GM23248 (cell line): ENCODE results near the gene TENM4. TPM values are rescaled to one million over a fixed set of nuclear protein-coding genes. Genes with fewer than 3 reads are reported as not detected.

Experiments
- DNase-seq: peaks from one replicate; pipeline ENCODE4 v3.0.0-alpha.2; 2015
- H2AFZ ChIP-seq: fragments of 200-600 bp; sonication (generic); 2 replicates; pipeline ENCODE4 v1.6.1; 2016; ENCODE audit warnings: antibody characterized with exemption
- H3F3A ChIP-seq: fragments of 200-600 bp; sonication (generic); 2 replicates; pipeline ENCODE4 v1.6.1; 2016; ENCODE audit warnings: mild to moderate bottlenecking, antibody characterized with exemption, mixed run types; ENCODE audit not compliant: insufficient read depth
- H3K27ac ChIP-seq: fragments of 200-600 bp; sonication (generic); 2 replicates; pipeline ENCODE4 v1.5.1; 2016; ENCODE audit warnings: mild to moderate bottlenecking
- H3K27me3 ChIP-seq: fragments of 200-600 bp; sonication (generic); replicated peaks from 2 replicates; pipeline ENCODE4 v1.6.1; 2016; ENCODE audit warnings: mild to moderate bottlenecking; ENCODE audit not compliant: insufficient read depth
- H3K36me3 ChIP-seq: fragments of 200-600 bp; sonication (generic); 2 replicates; pipeline ENCODE4 v1.6.1; 2016; ENCODE audit warnings: low read depth, mild to moderate bottlenecking
- H3K4me1 ChIP-seq: fragments of 200-600 bp; sonication (generic); 2 replicates; pipeline ENCODE4 v1.6.1; 2016; ENCODE audit warnings: mild to moderate bottlenecking; ENCODE audit not compliant: insufficient read depth
- H3K4me2 ChIP-seq: fragments of 200-600 bp; sonication (generic); one replicate; pipeline ENCODE4 v1.6.1; 2016; ENCODE audit warnings: mild to moderate bottlenecking; ENCODE audit not compliant: unreplicated experiment
- H3K4me3 ChIP-seq: fragments of 200-600 bp; sonication (generic); 2 replicates; pipeline ENCODE4 v1.5.1; 2016; ENCODE audit warnings: mild to moderate bottlenecking
- H3K79me2 ChIP-seq: fragments of 200-600 bp; sonication (generic); 2 replicates; pipeline ENCODE4 v1.6.1; 2016; ENCODE audit warnings: mild to moderate bottlenecking; ENCODE audit not compliant: insufficient read depth
- H3K9ac ChIP-seq: fragments of 200-600 bp; sonication (generic); 2 replicates; pipeline ENCODE4 v1.6.1; 2016; ENCODE audit warnings: mild to moderate bottlenecking
- H3K9me2 ChIP-seq: fragments of 200-600 bp; sonication (generic); 2 replicates; pipeline ENCODE4 v1.6.1; 2016; ENCODE audit warnings: mixed run types, mild to moderate bottlenecking, moderate library complexity; ENCODE audit not compliant: insufficient read depth
- H3K9me3 ChIP-seq: fragments of 200-600 bp; sonication (generic); one replicate; pipeline ENCODE4 v1.6.1; 2017; ENCODE audit warnings: low read depth
- H4K20me1 ChIP-seq: fragments of 200-600 bp; sonication (generic); 2 replicates; pipeline ENCODE4 v1.6.0; 2016; ENCODE audit not compliant: insufficient read depth
- EZH2 ChIP-seq: fragments of 200-600 bp; sonication (generic); IDR thresholded peaks from 2 replicates; pipeline ENCODE4 v1.6.1; 2018; ENCODE audit warnings: antibody characterized with exemption, mild to moderate bottlenecking; ENCODE audit not compliant: insufficient read depth, poor library complexity, severe bottlenecking
- EZH2phosphoT487 ChIP-seq: fragments of 200-600 bp; sonication (generic); IDR thresholded peaks from 2 replicates; pipeline ENCODE4 v1.6.1; 2018; ENCODE audit warnings: antibody characterized with exemption, moderate library complexity, mild to moderate bottlenecking, low read depth; ENCODE audit not compliant: insufficient read depth
- WGBS, 2 experiments: methylation state at CpG; one replicate each; pipeline ENCODE4 v1.1.6; 2015 to 2017; ENCODE audit warnings: low lambda C conversion rate in 2 of 2, low coverage in 1 of 2; ENCODE audit errors: missing lambda C conversion rate in 2 of 2; 5-methylcytosine and 5-hydroxymethylcytosine counted together
- in situ Hi-C: fragments of 300-500 bp; cut with MboI; formaldehyde crosslinking; loops from 2 replicates; pipeline ENCODE4 v1.15.0; 2020
- polyA plus RNA-seq: library from polyadenylated mRNA; unstranded; fragments of >200 nt; fragmentation: Nextera tagmentation; extraction: Ambion mirVana; gene quantifications from 2 replicates; pipeline ENCODE4 v1.2.1, GENCODE V29; 2016
- total RNA-seq: library from RNA; depleted of rRNA; stranded (reverse); fragments of >200 nt; shearing (Covaris generic); gene quantifications from 2 replicates; pipeline ENCODE4 v1.2.3, GENCODE V29; 2014

The TENM4 gene
- total and polyA plus RNA-seq, 2 experiments from 2014 or later, result 0.11 to 0.48 TPM

DNA sequence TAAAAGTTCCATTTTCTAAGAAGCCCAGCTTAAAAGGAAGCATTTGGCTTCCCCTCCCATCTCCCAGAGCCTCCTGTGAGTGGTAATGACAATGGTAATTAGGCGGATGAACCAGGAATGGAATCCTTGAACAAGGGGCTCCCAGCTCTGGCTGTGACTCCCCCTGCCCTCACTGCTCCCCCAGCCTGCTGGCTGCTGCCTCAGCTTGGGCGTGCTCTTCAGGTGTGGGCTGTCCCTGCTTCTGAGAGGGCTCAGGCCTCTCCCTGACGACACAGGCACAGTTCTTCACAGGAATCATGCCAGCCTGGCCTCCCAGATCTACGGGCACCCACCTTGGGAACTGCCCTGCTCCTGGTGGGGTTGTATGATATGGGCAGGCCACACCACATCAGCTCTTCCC lies 784.5 kb downstream of the TENM4 start:
- H3K79me2 ChIP-seq, result no peaks in the 10 kb centered on the region
- in situ Hi-C loops, result no loop called here
- no peak overlapping the region for H3K4me3 ChIP-seq
- H3K27ac ChIP-seq, result no peak overlapping the region
- no peaks in the 10 kb centered on the region for H3K9me3 ChIP-seq
- no peak overlapping the region for H3K4me2 ChIP-seq
- H3K9me2 ChIP-seq, result no peaks in the 10 kb centered on the region
- no peaks in the 10 kb centered on the region for H3K36me3 ChIP-seq
- 0 out of 2 replicates have a peak, but pooled peaks cover 5% of the 10 kb centered on the region for H3K27me3 ChIP-seq
- H4K20me1 ChIP-seq, result no peaks in the 10 kb centered on the region
- WGBS, 2 experiments, result 36 to 45% methylated on average over 4 of the region's 4 CpGs
- H3F3A ChIP-seq, result no peaks in the 10 kb centered on the region
- H3K9ac ChIP-seq, result no peak overlapping the region
- H3K4me1 ChIP-seq, result no peaks in the 10 kb centered on the region
- H2AFZ ChIP-seq, result no peak overlapping the region
- TF ChIP-seq EZH2 (no peak), EZH2phosphoT487 (no peak)
- DNase-seq, result no peak

DNA sequence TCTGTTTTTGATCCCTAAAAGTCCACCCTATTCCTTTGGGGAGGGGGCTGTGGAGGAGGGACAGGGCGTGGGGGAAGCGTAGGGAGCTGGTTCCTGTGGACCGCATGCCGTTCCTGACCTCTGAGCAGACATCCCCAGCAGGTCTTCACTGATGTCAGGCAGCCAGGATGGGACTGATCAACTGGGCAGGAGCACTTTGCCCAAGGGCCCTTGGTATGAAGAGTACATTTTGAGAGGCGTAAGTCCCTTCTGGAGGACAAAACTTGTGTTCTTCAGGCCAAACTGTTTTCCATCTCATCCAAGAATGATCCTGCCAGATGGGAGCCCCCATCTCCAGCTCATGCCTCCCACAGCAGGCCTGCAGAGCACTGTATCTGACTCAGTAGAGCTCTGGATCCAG lies 785.3 kb downstream of the TENM4 start:
- Histone ChIP-seq H3K36me3 (no peaks in the 10 kb centered on the region), H3K27me3 (0 out of 2 replicates have a peak, but pooled peaks cover 5% of the 10 kb centered on the region), H3K79me2 (no peaks in the 10 kb centered on the region), H3K27ac (no peak overlapping the region), H3K4me1 (no peaks in the 10 kb centered on the region), H3K9me2 (no peaks in the 10 kb centered on the region), H3F3A (no peaks in the 10 kb centered on the region), H3K4me2 (no peak overlapping the region), H3K9ac (no peak overlapping the region), H3K9me3 (no peaks in the 10 kb centered on the region), H3K4me3 (no peak overlapping the region), H4K20me1 (no peaks in the 10 kb centered on the region), H2AFZ (no peak overlapping the region)
- WGBS, 2 experiments, result 70 to 71% methylated on average over 5 of the region's 5 CpGs
- in situ Hi-C loops, result no loop called here
- TF ChIP-seq EZH2phosphoT487 (no peak), EZH2 (no peak)
- no peak for DNase-seq

DNA sequence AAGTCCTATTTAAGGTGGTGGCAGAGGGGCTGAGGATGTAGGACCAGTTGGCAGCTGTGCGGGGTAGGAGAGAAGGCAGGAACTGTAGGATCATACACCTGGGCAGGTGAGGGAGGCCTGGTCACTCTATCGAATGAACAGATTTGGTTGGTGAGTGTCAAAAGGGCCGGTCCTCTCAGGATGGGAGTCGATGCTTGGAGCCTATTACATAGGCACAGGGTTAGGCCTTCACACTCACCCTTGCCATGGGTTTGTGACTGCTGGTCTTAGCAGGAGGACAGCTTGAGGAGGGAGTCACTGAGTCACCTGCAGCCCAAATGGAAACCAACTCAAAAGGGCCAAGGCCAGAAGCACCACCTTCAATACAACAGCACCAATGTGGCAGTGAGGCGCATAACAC lies 786.0 kb downstream of the TENM4 start:
- in situ Hi-C loops, result no loop called here
- Histone ChIP-seq H3K27me3 (0 out of 2 replicates have a peak, but pooled peaks cover 5% of the 10 kb centered on the region), H3K9me3 (no peaks in the 10 kb centered on the region), H3K36me3 (no peaks in the 10 kb centered on the region), H4K20me1 (no peaks in the 10 kb centered on the region), H3K4me1 (no peaks in the 10 kb centered on the region), H3K4me2 (no peak overlapping the region), H3K4me3 (no peak overlapping the region), H3F3A (no peaks in the 10 kb centered on the region), H3K9me2 (no peaks in the 10 kb centered on the region), H2AFZ (no peak overlapping the region), H3K79me2 (no peaks in the 10 kb centered on the region), H3K9ac (no peak overlapping the region), H3K27ac (no peak overlapping the region)
- no peak for DNase-seq
- TF ChIP-seq EZH2 (no peak), EZH2phosphoT487 (no peak)
- 56 to 58% methylated on average over 5 of the region's 5 CpGs for whole genome bisulfite sequencing, 2 experiments

DNA sequence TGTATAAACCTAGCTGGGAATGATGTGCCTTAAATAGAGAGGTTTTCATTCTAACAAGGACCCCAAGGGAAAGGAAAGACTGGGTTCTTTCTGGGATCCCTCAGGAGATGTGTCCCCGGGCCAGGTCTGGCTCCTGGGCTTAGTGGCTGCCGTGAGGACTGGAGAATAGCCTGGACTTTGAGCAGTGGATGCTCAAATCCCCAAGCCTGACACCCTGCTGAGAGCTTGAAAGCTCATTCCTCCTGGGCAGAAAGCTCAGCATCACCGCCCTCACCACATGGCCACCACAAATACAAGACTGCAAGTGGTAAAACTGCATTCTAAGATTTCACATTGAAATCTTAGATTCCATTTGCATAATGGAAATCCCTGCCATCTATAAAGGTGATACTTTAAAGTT lies 786.8 kb downstream of the TENM4 start:
- Histone ChIP-seq H4K20me1 (no peaks in the 10 kb centered on the region), H3K27me3 (0 out of 2 replicates have a peak, but pooled peaks cover 5% of the 10 kb centered on the region), H3K4me2 (no peak overlapping the region), H3F3A (no peaks in the 10 kb centered on the region), H3K4me3 (no peak overlapping the region), H3K9me2 (no peaks in the 10 kb centered on the region), H3K9me3 (no peaks in the 10 kb centered on the region), H3K79me2 (no peaks in the 10 kb centered on the region), H3K4me1 (no peaks in the 10 kb centered on the region), H2AFZ (no peak overlapping the region), H3K9ac (no peak overlapping the region), H3K36me3 (no peaks in the 10 kb centered on the region), H3K27ac (no peak overlapping the region)
- TF ChIP-seq EZH2phosphoT487 (no peak), EZH2 (no peak)
- no peak for DNase-seq
- in situ Hi-C loops, result no loop called here
- 37 to 38% methylated on average over 3 of the region's 3 CpGs for WGBS, 2 experiments
